Measurements from ENCODE around the gene HEBP2. TPM values are rescaled to one million over a fixed set of nuclear protein-coding genes. Genes with fewer than 3 reads are reported as not detected.

Gene HEBP2
- total and polyA plus RNA-seq, 2 donors (not counting 3 experiments of a cell fraction or from before 2014, with no cell fraction given), result 22.5 to 75.3 TPM

GRCh38 chr6:138419766-138420165, 15.7 kb downstream of the HEBP2 start:
- Histone ChIP-seq H3K27me3 (ENCODE audit: control insufficient read depth in 2 of 2, insufficient read depth in 2 of 2, low read length in 2 of 2) (no peaks in the 10 kb centered on the region), H3K9ac (replicated peaks; ENCODE audit: extremely low read depth, insufficient read depth, low read length) (no peak overlapping the region), H2AFZ (ENCODE audit: low read depth, low read length) (no peak overlapping the region), H4K20me1 (replicated peaks; ENCODE audit: control insufficient read depth, extremely low read depth, insufficient read depth, low read length) (no peaks in the 10 kb centered on the region), H3K36me3 (ENCODE audit: control insufficient read depth in 2 of 2, extremely low read depth in 1 of 2, insufficient read depth in 2 of 2, low read length in 2 of 2) (peaks cover 5 to 7% of the 10 kb centered on the region in 2 experiments), H3K27ac (ENCODE audit: insufficient read depth, low read depth, low read length) (no peak overlapping the region), H3K9me1 (replicated peaks; ENCODE audit: control insufficient read depth, extremely low read depth, insufficient read depth, low read length) (no peaks in the 10 kb centered on the region), H3K9me3 (replicated peaks; ENCODE audit: control insufficient read depth, insufficient read depth, low read length) (no peaks in the 10 kb centered on the region), H3K79me2 (ENCODE audit: control insufficient read depth, insufficient read depth, low read length) (no peaks in the 10 kb centered on the region), H3K4me3 (replicated peaks in 1 of 3; ENCODE audit: insufficient read depth in 1 of 3, low read depth in 1 of 3, low read length in 3 of 3) (no peak overlapping the region), H3K4me2 (ENCODE audit: insufficient read depth, low read length) (no peak overlapping the region), H3K4me1 (ENCODE audit: control insufficient read depth, extremely low read depth, insufficient read depth, low read length) (peaks cover 12% of the 10 kb centered on the region)
- POLR2A ChIA-PET, result no interaction called here
- CTCF ChIA-PET, result interaction anchor here (0.9 kb wide), 1 partner anchor 303 kb away, joined by 3 read pairs; no protein-coding TSS in a partner anchor
- BruUV-seq (replicated peaks), result no TSS peak
- DNase-seq (ENCODE audit: low read depth, low spot score) (no peak), FAIRE-seq (no peak)
- TF ChIP-seq, protein P1, sequence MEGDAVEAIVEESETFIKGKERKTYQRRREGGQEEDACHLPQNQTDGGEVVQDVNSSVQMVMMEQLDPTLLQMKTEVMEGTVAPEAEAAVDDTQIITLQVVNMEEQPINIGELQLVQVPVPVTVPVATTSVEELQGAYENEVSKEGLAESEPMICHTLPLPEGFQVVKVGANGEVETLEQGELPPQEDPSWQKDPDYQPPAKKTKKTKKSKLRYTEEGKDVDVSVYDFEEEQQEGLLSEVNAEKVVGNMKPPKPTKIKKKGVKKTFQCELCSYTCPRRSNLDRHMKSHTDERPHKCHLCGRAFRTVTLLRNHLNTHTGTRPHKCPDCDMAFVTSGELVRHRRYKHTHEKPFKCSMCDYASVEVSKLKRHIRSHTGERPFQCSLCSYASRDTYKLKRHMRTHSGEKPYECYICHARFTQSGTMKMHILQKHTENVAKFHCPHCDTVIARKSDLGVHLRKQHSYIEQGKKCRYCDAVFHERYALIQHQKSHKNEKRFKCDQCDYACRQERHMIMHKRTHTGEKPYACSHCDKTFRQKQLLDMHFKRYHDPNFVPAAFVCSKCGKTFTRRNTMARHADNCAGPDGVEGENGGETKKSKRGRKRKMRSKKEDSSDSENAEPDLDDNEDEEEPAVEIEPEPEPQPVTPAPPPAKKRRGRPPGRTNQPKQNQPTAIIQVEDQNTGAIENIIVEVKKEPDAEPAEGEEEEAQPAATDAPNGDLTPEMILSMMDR (IDR thresholded peaks at IDR 0.05; ENCODE audit: extremely low read depth in 1 of 2, insufficient read depth in 1 of 2, low read depth in 1 of 2, low read length in 2 of 2), result no peak
- TF ChIP-seq POLR2A (IDR thresholded peaks at IDR 0.05; ENCODE audit: low read depth, low read length) (no peak), POLR2AphosphoS5 (IDR thresholded peaks at IDR 0.05; ENCODE audit: insufficient read depth, low read depth, low read length) (no peak), JUN (IDR thresholded peaks at IDR 0.05; ENCODE audit: borderline replicate concordance, insufficient read depth, insufficient read length, low read depth) (no peak), MYC (IDR thresholded peaks at IDR 0.05; ENCODE audit: low read depth, low read length) (no peak), FOS (IDR thresholded peaks at IDR 0.05; ENCODE audit: borderline replicate concordance, insufficient read depth, low read length) (no peak), GATA2 (IDR thresholded peaks at IDR 0.05; ENCODE audit: insufficient read depth, insufficient read length, low read depth, low read length) (no peak), EZH2 (IDR thresholded peaks at IDR 0.05; ENCODE audit: borderline replicate concordance, low read depth, low read length, severe bottlenecking) (no peak)
- TF ChIP-seq, protein P2, sequence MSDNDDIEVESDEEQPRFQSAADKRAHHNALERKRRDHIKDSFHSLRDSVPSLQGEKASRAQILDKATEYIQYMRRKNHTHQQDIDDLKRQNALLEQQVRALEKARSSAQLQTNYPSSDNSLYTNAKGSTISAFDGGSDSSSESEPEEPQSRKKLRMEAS (IDR thresholded peaks at IDR 0.05; ENCODE audit: insufficient read depth, insufficient read length), result no peak
- dilution Hi-C loops (cut with MboI; ENCODE audit: extremely low pct_ligation_motif_present, low sequenced_read_pairs) (no loop called here), intact Hi-C loops (cut with micrococcal nuclease) (loop anchor here (10.0 kb wide), 1 partner anchor 275 kb away; no protein-coding TSS in a partner anchor)

Measured in endothelial cell of umbilical vein (primary cell).